HepG2 (cell line): ENCODE data around the gene PGRMC2. TPM values are rescaled to one million over a fixed set of nuclear protein-coding genes. Genes with fewer than 3 reads are reported as not detected.
A peak's percentile ranks its signal among the peaks of the same experiment; 100 is the strongest.

ENCODE experiments used
- AKAP8 ChIP-seq: sonication (generic); formaldehyde crosslinking; IDR thresholded peaks from 2 replicates; pipeline ENCODE4 v1.5.1; 2020; ENCODE audit warnings: mild to moderate bottlenecking, missing genetic modification reagents
- CCAR2 ChIP-seq: fragments of 200-400 bp; formaldehyde crosslinking; optimal IDR thresholded peaks from 2 replicates; pipeline ENCODE3; 2018; ENCODE audit warnings: low read depth, mild to moderate bottlenecking, low read length, moderate library complexity
- HIVEP1 ChIP-seq: sonication (generic); formaldehyde crosslinking; IDR thresholded peaks from 2 replicates; pipeline ENCODE4 v1.4.0; 2020; ENCODE audit warnings: mild to moderate bottlenecking, missing genetic modification reagents
- KLF13 ChIP-seq: sonication (generic); formaldehyde crosslinking; IDR thresholded peaks from 2 replicates; pipeline ENCODE4 v1.4.0; 2020; ENCODE audit warnings: mild to moderate bottlenecking, missing genetic modification reagents
- MIER3 ChIP-seq: IDR thresholded peaks from 2 replicates; pipeline ENCODE4 v1.6.1; 2016; ENCODE audit warnings: missing compliant biosample characterization, borderline replicate concordance
- NCOR1 ChIP-seq: fragments of 200-600 bp; sonication (generic); IDR thresholded peaks from 2 replicates; pipeline ENCODE4 v1.7.0; 2017; ENCODE audit warnings: antibody characterized with exemption, low read length, borderline replicate concordance
- NFRKB ChIP-seq: fragments of 450-650 bp; IDR thresholded peaks from 2 replicates; pipeline ENCODE4 v1.6.1; 2017
- SNRNP70 ChIP-seq: fragments of 200-400 bp; formaldehyde crosslinking; IDR thresholded peaks from 2 replicates; pipeline ENCODE4 v1.6.1; 2017; ENCODE audit warnings: mild to moderate bottlenecking, low read depth, low read length, moderate library complexity
- TCF7L2 ChIP-seq: IDR thresholded peaks from 2 replicates; pipeline ENCODE4 v1.6.1; 2011; ENCODE audit warnings: mild to moderate bottlenecking, low read depth, low read length, moderate library complexity
- WIZ ChIP-seq: sonication (generic); formaldehyde crosslinking; IDR thresholded peaks from 2 replicates; pipeline ENCODE4 v1.5.1; 2020; ENCODE audit warnings: mild to moderate bottlenecking, missing genetic modification reagents
- ZFX ChIP-seq: sonication (generic); formaldehyde crosslinking; IDR thresholded peaks from 2 replicates; pipeline ENCODE4 v1.4.0; 2020; ENCODE audit warnings: mild to moderate bottlenecking, low read depth, missing genetic modification reagents, moderate library complexity
- ZNF235 ChIP-seq: sonication (generic); formaldehyde crosslinking; IDR thresholded peaks from 2 replicates; pipeline ENCODE4 v1.8.1; 2023; ENCODE audit warnings: mild to moderate bottlenecking, missing genetic modification reagents, borderline replicate concordance
- ZNF333 ChIP-seq: sonication (generic); formaldehyde crosslinking; IDR thresholded peaks from 2 replicates; pipeline ENCODE4 v1.4.0; 2020; ENCODE audit warnings: mild to moderate bottlenecking, missing genetic modification reagents, borderline replicate concordance
- ZNF557 ChIP-seq: sonication (generic); formaldehyde crosslinking; IDR thresholded peaks from 2 replicates; pipeline ENCODE4 v1.4.0; 2020; ENCODE audit warnings: missing genetic modification reagents
- ZNF563 ChIP-seq: sonication (generic); formaldehyde crosslinking; IDR thresholded peaks from 2 replicates; pipeline ENCODE4 v1.8.0; 2022; ENCODE audit warnings: mild to moderate bottlenecking, moderate library complexity, missing genetic modification reagents
- ZNF672 ChIP-seq: sonication (generic); formaldehyde crosslinking; IDR thresholded peaks from 2 replicates; pipeline ENCODE4 v1.8.1; 2022; ENCODE audit warnings: missing genetic modification reagents
- ZNF75D ChIP-seq: sonication (generic); formaldehyde crosslinking; IDR thresholded peaks from 2 replicates; pipeline ENCODE4 v1.8.1; 2023; ENCODE audit warnings: missing genetic modification reagents, mild to moderate bottlenecking, borderline replicate concordance
- ZSCAN22 ChIP-seq: sonication (generic); formaldehyde crosslinking; IDR thresholded peaks from 2 replicates; pipeline ENCODE4 v1.4.0; 2020; ENCODE audit warnings: mild to moderate bottlenecking, missing genetic modification reagents
- polyA plus RNA-seq, 8 experiments: library from polyadenylated mRNA; depleted of rRNA in 3 of 8; stranded (reverse) in 7 of 8; unstranded in 1 of 8; fragments of >200 nt; fragmentation: Illumina TruSeq in 4 of 8; extraction: Trizol in 4 of 8; gene quantifications; 2 replicates each; pipeline versions ENCODE4 v1.2.1 to v1.2.3, GENCODE V29; 2011 to 2016; ENCODE audit warnings: low read depth in 4 of 8, missing spikeins in 1 of 8, mixed read lengths in 1 of 8; ENCODE audit not compliant: insufficient read depth in 1 of 8
- total RNA-seq, 5 experiments: library from RNA; depleted of rRNA; stranded (reverse); fragments of >200 nt; fragmentation: Illumina TruSeq; extraction: Trizol; gene quantifications; 2 replicates each; pipeline ENCODE4 v1.2.3, GENCODE V29; 2016; ENCODE audit warnings: low read depth in 1 of 5
- TF ChIP-seq, protein P1 (sequence below): sonication (generic); formaldehyde crosslinking; IDR thresholded peaks from 2 replicates; pipeline ENCODE4 v1.5.0; 2020; ENCODE audit warnings: mild to moderate bottlenecking, missing genetic modification reagents, borderline replicate concordance
- TF ChIP-seq, protein P2 (sequence below): IDR thresholded peaks from 2 replicates; pipeline ENCODE4 v1.6.1; 2016; ENCODE audit warnings: mild to moderate bottlenecking, missing biosample characterization, missing genetic modification reagents
- TF ChIP-seq, protein P3 (sequence below): sonication (generic); formaldehyde crosslinking; IDR thresholded peaks from 2 replicates; pipeline ENCODE4 v1.5.0; 2020; ENCODE audit warnings: missing genetic modification reagents
- TF ChIP-seq, protein P4 (sequence below): sonication (generic); formaldehyde crosslinking; IDR thresholded peaks from 2 replicates; pipeline ENCODE4 v1.4.0; 2020; ENCODE audit warnings: mild to moderate bottlenecking, missing genetic modification reagents, borderline replicate concordance

Gene PGRMC2
- total and polyA plus RNA-seq, 2 of the 13 experiments (the other 11 are each of a cell fraction or from before 2014, with no cell fraction given): 16.0 to 19.8 TPM

DNA sequence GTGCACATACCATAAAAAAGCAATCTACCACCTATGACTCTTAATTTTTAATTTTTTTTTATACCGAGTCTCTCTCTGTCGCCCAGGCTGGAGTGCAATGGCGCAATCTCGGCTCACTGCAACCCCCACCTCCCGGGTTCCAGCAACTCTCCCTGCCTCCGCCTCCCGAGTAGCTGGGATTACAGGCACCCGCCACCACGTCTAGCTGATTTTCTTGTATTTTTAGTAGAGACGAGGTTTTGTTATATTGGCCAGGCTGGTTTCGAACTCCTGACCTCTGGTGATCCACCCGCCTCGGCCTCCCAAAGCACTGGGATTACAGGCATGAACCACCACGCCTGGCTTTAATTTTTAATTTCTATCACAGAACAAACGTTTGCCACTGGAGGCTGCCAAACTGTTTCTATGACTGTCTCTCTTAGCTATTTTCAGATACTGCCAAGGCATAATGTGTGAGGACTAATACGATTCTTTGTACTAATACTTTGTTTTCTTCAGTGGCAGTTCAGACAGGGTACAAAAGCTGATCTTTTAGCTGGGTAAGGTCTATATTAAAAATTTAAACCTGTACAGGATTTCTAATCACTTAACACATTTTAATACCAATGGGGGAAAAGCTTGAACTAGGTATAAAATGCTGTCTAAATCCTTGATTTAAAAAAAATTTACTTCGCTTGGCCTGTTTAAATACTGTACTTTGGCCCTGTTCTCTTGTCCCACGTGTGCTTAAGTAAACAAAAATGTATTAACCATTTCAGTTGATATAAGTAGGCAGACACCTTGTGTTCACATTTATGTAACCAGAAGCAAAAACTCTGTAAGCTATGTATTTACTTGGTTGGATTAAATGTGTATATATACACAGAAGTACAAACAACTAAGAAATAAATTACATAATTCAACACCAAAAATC is 2.3 kb downstream of the PGRMC2 start (continued):
- TF ChIP-seq, protein P1, sequence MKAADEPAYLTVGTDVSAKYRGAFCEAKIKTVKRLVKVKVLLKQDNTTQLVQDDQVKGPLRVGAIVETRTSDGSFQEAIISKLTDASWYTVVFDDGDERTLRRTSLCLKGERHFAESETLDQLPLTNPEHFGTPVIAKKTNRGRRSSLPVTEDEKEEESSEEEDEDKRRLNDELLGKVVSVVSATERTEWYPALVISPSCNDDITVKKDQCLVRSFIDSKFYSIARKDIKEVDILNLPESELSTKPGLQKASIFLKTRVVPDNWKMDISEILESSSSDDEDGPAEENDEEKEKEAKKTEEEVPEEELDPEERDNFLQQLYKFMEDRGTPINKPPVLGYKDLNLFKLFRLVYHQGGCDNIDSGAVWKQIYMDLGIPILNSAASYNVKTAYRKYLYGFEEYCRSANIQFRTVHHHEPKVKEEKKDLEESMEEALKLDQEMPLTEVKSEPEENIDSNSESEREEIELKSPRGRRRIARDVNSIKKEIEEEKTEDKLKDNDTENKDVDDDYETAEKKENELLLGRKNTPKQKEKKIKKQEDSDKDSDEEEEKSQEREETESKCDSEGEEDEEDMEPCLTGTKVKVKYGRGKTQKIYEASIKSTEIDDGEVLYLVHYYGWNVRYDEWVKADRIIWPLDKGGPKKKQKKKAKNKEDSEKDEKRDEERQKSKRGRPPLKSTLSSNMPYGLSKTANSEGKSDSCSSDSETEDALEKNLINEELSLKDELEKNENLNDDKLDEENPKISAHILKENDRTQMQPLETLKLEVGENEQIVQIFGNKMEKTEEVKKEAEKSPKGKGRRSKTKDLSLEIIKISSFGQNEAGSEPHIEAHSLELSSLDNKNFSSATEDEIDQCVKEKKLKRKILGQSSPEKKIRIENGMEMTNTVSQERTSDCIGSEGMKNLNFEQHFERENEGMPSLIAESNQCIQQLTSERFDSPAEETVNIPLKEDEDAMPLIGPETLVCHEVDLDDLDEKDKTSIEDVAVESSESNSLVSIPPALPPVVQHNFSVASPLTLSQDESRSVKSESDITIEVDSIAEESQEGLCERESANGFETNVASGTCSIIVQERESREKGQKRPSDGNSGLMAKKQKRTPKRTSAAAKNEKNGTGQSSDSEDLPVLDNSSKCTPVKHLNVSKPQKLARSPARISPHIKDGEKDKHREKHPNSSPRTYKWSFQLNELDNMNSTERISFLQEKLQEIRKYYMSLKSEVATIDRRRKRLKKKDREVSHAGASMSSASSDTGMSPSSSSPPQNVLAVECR: no peak; the same call in 1 of the 2 replicates
- TF ChIP-seq, protein P2, sequence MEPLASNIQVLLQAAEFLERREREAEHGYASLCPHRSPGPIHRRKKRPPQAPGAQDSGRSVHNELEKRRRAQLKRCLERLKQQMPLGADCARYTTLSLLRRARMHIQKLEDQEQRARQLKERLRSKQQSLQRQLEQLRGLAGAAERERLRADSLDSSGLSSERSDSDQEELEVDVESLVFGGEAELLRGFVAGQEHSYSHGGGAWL (CRISPR knock-in tag): no peak
- TF ChIP-seq ZNF75D (CRISPR knock-in tag) (no peak), WIZ (no peak), ZNF235 (CRISPR knock-in tag) (no peak), NFRKB (no peak), NCOR1 (peak; percentile 65; the same call in 1 of the 2 replicates), MIER3 (CRISPR knock-in tag) (no peak), ZNF333 (CRISPR knock-in tag) (no peak), ZNF557 (no peak), KLF13 (CRISPR knock-in tag) (no peak), CCAR2 (no peak), ZFX (CRISPR knock-in tag) (peak; percentile 26), ZSCAN22 (CRISPR knock-in tag) (no peak), SNRNP70 (no peak), AKAP8 (CRISPR knock-in tag) (no peak), HIVEP1 (no peak), ZNF563 (CRISPR knock-in tag) (peak; percentile 59; the same call in 1 of the 2 replicates), ZNF672 (CRISPR knock-in tag) (no peak), TCF7L2 (no peak)
- TF ChIP-seq, protein P3, sequence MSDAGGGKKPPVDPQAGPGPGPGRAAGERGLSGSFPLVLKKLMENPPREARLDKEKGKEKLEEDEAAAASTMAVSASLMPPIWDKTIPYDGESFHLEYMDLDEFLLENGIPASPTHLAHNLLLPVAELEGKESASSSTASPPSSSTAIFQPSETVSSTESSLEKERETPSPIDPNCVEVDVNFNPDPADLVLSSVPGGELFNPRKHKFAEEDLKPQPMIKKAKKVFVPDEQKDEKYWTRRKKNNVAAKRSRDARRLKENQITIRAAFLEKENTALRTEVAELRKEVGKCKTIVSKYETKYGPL: peak; percentile 42; the same call in 1 of the 2 replicates
- TF ChIP-seq, protein P4, sequence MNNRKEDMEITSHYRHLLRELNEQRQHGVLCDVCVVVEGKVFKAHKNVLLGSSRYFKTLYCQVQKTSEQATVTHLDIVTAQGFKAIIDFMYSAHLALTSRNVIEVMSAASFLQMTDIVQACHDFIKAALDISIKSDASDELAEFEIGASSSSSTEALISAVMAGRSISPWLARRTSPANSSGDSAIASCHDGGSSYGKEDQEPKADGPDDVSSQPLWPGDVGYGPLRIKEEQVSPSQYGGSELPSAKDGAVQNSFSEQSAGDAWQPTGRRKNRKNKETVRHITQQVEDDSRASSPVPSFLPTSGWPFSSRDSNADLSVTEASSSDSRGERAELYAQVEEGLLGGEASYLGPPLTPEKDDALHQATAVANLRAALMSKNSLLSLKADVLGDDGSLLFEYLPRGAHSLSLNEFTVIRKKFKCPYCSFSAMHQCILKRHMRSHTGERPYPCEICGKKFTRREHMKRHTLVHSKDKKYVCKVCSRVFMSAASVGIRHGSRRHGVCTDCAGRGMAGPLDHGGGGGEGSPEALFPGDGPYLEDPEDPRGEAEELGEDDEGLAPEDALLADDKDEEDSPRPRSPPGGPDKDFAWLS: no peak
- TF ChIP-seq, all 625 proteins: peak for 84
